Pancreas (tissue), 10 donors: Measurements from ENCODE around the gene TCEAL9. TPM values are rescaled to one million over a fixed set of nuclear protein-coding genes. Genes with fewer than 3 reads are reported as not detected.
A peak's percentile ranks its signal among the peaks of the same experiment; 100 is the strongest.

ENCODE experiments used
- ATAC-seq, 4 donors: fragments of 200-7000 bp; cut with Tn5 transposase; one replicate each; pipeline versions ENCODE4 v1.8.0 to v1.9.1; 2020; ENCODE audit warnings: mild to moderate bottlenecking in 4 of 4, moderate library complexity in 4 of 4
- DNase-seq, 6 donors: peaks; one replicate each; pipeline ENCODE4 v3.0.0-alpha.2; 2020
- FAIRE-seq: peaks from 2 replicates; lab custom pipeline; 2012; peaks lifted over from hg19 to GRCh38; lab: Jason Lieb, UNC
- H3K27ac ChIP-seq, 4 donors: fragments of 200-600 bp; sonication (generic); 1 replicate in 3 of 4; 2 replicates in 1 of 4; pipeline versions ENCODE4 v1.5.0 to v1.8.0; 2020
- H3K27me3 ChIP-seq, 4 donors: fragments of 200-600 bp; one replicate each; pipeline ENCODE4 v1.8.0; 2021
- H3K36me3 ChIP-seq, 3 donors: fragments of 200-600 bp; sonication (generic) in 1 of 3; one replicate each; pipeline versions ENCODE4 v1.5.0 to v1.8.0; 2020 to 2021
- H3K4me1 ChIP-seq, 3 donors: fragments of 200-600 bp; one replicate each; pipeline ENCODE4 v1.8.0; 2021
- H3K4me3 ChIP-seq, 4 donors: fragments of 200-600 bp; sonication (generic) in 2 of 4; one replicate each; pipeline versions ENCODE4 v1.5.0 to v1.8.0; 2020 to 2021
- H3K9me3 ChIP-seq, 4 donors: fragments of 200-600 bp; one replicate each; pipeline ENCODE4 v1.8.0; 2021
- WGBS, 2 donors: extraction: QIAGEN DNeasy Blood & Tissue Kit; methylation state at CpG; one replicate each; pipeline ENCODE4 v1.1.7; 2013; 5-methylcytosine and 5-hydroxymethylcytosine counted together
- intact Hi-C, 3 donors: fragments of 100-400 bp; cut with DNase I; formaldehyde crosslinking; loops; one replicate each; pipeline versions ENCODE4 v1.11.1 to v1.14.2; 2022
- polyA plus RNA-seq, 2 donors: library from polyadenylated mRNA; stranded (reverse); fragments of 200-250 nt; gene quantifications; one replicate each; pipeline ENCODE4 v1.2.3, GENCODE V29; 2013
- total RNA-seq, 6 donors: library from RNA; stranded (reverse); fragmentation: NEBNext Ultra II Directional in 4 of 6; extraction: Animal tissue kit (Norgen Biotek cat#: 25700) in 4 of 6; gene quantifications; one replicate each; pipeline versions ENCODE4 v1.2.1 to v1.2.4, GENCODE V29; 2021 to 2023
- TF ChIP-seq, protein P1 (sequence below), 4 donors: fragments of 200-600 bp; sonication (generic) in 3 of 4; IDR thresholded peaks; one replicate each; pipeline versions ENCODE4 v1.5.0 to v1.8.0; 2021; ENCODE audit warnings: antibody characterized with exemption in 4 of 4
- donor health status: healthy with polysubstance abuse.
- donor health status: DM: no; HTN: no; CAD: no; lungs with moderate emphysema.
- donor health status: DM: no; HTN: no; CAD: no.
- donor health status: control.
- donor health status: control.
- donor health status: Bipolar disorder and iron deficiency.
- donor health status: DM: yes; HTN: yes; CAD: no.
- donor health status: DM: no; HTN: no; CAD: no.
- donor health status: DM: no; HTN: no; CAD: no.
- donor health status: DM: yes; HTN: yes; CAD: no.

TCEAL9 gene
- total and polyA plus RNA-seq, 8 donors: 7.3 to 71.8 (median 14.9) TPM

DNA sequence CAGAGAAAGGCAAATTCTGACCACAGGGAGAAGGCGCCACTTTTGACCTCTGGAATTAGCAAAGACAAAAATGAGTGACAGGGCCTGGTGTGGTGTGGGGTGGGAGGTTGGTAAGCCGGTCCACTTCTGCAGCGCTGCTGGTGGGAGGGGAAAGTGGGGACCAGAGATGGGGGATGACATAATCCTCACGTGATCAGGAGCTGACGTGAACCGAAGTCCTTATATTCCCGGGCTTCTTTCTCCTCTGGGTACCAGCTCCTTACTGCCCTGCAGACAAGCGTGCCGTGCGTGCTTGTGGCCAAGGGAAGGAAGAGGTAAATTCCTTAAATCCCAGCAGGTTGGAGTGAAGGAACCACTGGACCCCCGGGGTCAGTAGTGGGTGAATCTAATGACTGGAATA lies 26.3 kb upstream of the TCEAL9 start, which contains the start of gene TCEAL7:
TSS of gene TCEAL7 (plus strand) at position 249 of the 400 bp plus-strand sequence. CDS start 1,165 bp downstream, outside the sequence.
- H3K27me3 ChIP-seq: peaks cover 0 to 23% (median 8%) of the 10 kb centered on the region in 4 donors
- H3K4me3 ChIP-seq: no peak within 1 kb of the TSS
- no peaks in the 10 kb centered on the region for H3K9me3 ChIP-seq
- intact Hi-C loops: loop anchor here in 1 of 3 donors (10.0 kb wide), 1 partner anchor 135 kb away; no protein-coding TSS in a partner anchor
- H3K4me1 ChIP-seq: no peaks in the 10 kb centered on the region
- 55 to 61% methylated on average over 11 of the region's 11 CpGs for WGBS, 2 donors
- H3K27ac ChIP-seq: no peak within 1 kb of the TSS
- DNase-seq (no peak), FAIRE-seq (no peak), ATAC-seq (no peak)
- H3K36me3 ChIP-seq: no peaks in the 10 kb centered on the region
- TF ChIP-seq, protein P1, sequence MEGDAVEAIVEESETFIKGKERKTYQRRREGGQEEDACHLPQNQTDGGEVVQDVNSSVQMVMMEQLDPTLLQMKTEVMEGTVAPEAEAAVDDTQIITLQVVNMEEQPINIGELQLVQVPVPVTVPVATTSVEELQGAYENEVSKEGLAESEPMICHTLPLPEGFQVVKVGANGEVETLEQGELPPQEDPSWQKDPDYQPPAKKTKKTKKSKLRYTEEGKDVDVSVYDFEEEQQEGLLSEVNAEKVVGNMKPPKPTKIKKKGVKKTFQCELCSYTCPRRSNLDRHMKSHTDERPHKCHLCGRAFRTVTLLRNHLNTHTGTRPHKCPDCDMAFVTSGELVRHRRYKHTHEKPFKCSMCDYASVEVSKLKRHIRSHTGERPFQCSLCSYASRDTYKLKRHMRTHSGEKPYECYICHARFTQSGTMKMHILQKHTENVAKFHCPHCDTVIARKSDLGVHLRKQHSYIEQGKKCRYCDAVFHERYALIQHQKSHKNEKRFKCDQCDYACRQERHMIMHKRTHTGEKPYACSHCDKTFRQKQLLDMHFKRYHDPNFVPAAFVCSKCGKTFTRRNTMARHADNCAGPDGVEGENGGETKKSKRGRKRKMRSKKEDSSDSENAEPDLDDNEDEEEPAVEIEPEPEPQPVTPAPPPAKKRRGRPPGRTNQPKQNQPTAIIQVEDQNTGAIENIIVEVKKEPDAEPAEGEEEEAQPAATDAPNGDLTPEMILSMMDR (IDR thresholded peaks at IDR 0.05): no peak

DNA sequence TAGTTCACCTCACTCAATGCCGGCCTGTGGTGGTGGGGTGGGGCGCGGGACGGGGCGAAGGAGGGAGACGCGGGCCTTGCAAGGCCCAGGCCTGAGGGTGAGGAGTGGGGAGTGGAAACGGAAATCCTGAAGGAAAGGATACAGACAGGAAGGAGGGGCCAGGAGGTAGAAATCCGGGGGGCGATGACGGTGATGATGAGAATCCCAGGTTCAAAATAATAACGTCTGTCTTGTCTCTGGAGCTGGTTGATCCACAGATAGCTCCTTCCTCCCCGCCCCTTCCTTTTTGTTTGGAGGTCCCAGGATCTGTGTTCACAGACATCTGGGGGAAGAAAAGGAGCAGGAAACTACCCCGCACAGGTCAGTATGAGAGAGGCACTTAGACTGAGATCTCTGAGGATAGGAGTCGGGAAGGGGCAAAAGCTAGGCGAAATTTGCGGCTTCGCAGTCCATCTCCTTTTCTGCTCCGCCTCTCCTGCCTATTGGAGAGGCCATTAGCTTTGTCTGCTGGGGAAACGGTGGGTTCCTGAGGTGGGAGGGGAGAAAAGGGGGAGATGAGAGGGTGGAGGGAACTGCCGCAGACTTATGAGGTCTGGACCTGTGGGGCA lies 25.5 kb upstream of the TCEAL9 start:
- H3K27me3 ChIP-seq: peaks cover 0 to 23% (median 5%) of the 10 kb centered on the region in 4 donors
- intact Hi-C loops: loop anchor here in 1 of 3 donors (10.0 kb wide), 1 partner anchor 134 kb away; no protein-coding TSS in a partner anchor
- H3K36me3 ChIP-seq: no peaks in the 10 kb centered on the region
- DNase-seq: peak in 1 of 6 donors; percentile 27
- H3K4me1 ChIP-seq: no peaks in the 10 kb centered on the region
- H3K27ac ChIP-seq: no peak overlapping the region
- no peaks in the 10 kb centered on the region for H3K9me3 ChIP-seq
- FAIRE-seq: no peak
- no peak for ATAC-seq
- WGBS, 2 donors: 46 to 62% methylated on average over 21 of the region's 21 CpGs
- TF ChIP-seq, protein P1 (IDR thresholded peaks at IDR 0.05): no peak
- H3K4me3 ChIP-seq: no peak overlapping the region

DNA sequence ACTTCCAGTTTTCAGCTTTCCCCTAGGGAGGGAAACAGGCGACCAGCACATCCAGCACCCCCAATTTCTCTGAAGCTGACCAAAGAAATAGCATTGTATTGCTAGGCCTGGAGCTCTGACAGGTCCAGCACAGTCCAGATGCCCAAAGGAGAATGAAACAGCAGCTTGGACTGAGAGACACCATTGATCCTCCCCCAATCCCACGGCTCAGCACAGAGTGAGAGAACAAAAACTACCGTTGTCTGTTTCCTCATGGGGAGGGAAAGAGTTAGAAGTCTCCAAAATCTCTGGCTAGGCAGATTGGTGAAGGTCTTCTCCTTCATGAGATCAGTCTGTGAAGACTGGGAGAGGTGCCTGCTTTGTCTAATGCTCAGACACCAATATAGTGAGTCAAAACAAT lies 17.6 kb upstream of the TCEAL9 start:
- Histone ChIP-seq H3K36me3 (no peaks in the 10 kb centered on the region), H3K9me3 (no peaks in the 10 kb centered on the region), H3K4me1 (no peaks in the 10 kb centered on the region), H3K27me3 (peaks cover 0 to 30% (median 5%) of the 10 kb centered on the region in 4 donors), H3K27ac (no peak overlapping the region), H3K4me3 (no peak overlapping the region)
- TF ChIP-seq, protein P1 (IDR thresholded peaks at IDR 0.05): no peak
- DNase-seq: no peak
- intact Hi-C loops: loop anchor here in 1 of 3 donors (10.0 kb wide), 1 partner anchor 126 kb away; no protein-coding TSS in a partner anchor
- no peak for ATAC-seq
- FAIRE-seq: no peak
- WGBS, 2 donors: 47 to 50% methylated on average over 3 of the region's 3 CpGs

DNA sequence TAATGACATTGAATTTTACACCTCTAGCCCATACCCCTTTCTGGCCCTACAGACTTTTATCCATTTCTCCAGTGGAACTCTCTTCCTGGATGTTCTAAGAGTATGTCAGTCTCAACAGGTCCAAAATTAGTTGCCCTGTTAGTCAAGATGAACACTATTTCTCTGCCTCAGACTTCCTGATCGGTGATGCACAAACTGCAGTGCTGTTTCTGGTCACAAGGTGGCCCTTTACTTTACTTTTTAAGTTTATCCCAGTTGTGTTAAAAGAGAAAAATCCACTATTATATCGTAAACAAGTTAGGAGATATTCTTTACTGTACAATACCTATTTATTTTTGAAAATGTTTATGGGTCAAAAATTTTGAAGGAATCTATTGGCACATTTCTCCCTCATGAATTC lies 13.2 kb upstream of the TCEAL9 start:
- no peak overlapping the region for H3K4me3 ChIP-seq
- FAIRE-seq (peak; percentile 91), DNase-seq (peak in 1 of 6 donors; percentile 50), ATAC-seq (peak in 3 of 4 donors; percentile 71 to 77 (median 76))
- peaks cover 0 to 16% (median 0%) of the 10 kb centered on the region in 4 donors for H3K27me3 ChIP-seq
- no peaks in the 10 kb centered on the region for H3K36me3 ChIP-seq
- 0 to 18% methylated on average over 2 of the region's 2 CpGs for WGBS, 2 donors
- no peak overlapping the region for H3K27ac ChIP-seq
- intact Hi-C loops: loop anchor here in 1 of 3 donors (10.0 kb wide), 1 partner anchor 122 kb away; no protein-coding TSS in a partner anchor
- TF ChIP-seq, protein P1 (IDR thresholded peaks at IDR 0.05): peak; percentile 41 to 68 (median 54)
- no peaks in the 10 kb centered on the region for H3K9me3 ChIP-seq
- H3K4me1 ChIP-seq: no peaks in the 10 kb centered on the region

DNA sequence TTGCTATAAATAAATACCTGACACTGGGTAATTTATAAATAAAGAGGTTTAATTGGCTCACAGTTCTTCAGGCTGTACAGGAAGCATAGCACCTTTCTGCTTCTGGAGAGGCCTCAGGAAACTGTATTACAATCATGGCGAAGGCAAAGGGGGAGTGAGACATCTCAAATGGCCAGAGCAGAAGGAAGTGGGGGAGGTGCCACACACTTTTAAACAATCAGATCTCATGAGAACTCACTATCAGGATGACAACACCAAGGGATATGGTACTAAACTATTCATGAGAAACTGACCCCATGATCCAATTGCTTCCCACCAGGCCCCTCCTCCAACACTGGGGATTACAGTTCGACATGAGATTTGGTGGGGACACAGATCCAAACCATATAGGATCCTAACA lies 11.7 kb upstream of the TCEAL9 start:
- intact Hi-C loops: loop anchor here in 1 of 3 donors (10.0 kb wide), 1 partner anchor 120 kb away; no protein-coding TSS in a partner anchor
- Histone ChIP-seq H3K4me1 (no peaks in the 10 kb centered on the region), H3K27me3 (peaks cover 0 to 25% (median 0%) of the 10 kb centered on the region in 4 donors), H3K4me3 (no peak overlapping the region), H3K27ac (no peak overlapping the region), H3K36me3 (no peaks in the 10 kb centered on the region), H3K9me3 (no peaks in the 10 kb centered on the region)
- DNase-seq (no peak), ATAC-seq (no peak), FAIRE-seq (no peak)
- WGBS, 2 donors: 43 to 68% methylated on average over 2 of the region's 2 CpGs
- TF ChIP-seq, protein P1 (IDR thresholded peaks at IDR 0.05): no peak
